B cell (primary cell): Measurements from ENCODE around the gene SSBP2. TPM values are rescaled to one million over a fixed set of nuclear protein-coding genes. Genes with fewer than 3 reads are reported as not detected.

Experiments
- ATAC-seq: fragments of 200-7000 bp; cut with Tn5 transposase; one replicate; pipeline ENCODE4 v1.10.0; 2021; ENCODE audit warnings: low read depth, mild to moderate bottlenecking, moderate number of reproducible peaks, moderate library complexity
- CTCF ChIA-PET: fragments of 350-600 bp; sonication (Branson Sonifier 250); formaldehyde crosslinking; loops from one replicate; lab custom pipeline; 2021; ENCODE audit warnings: antibody characterized with exemption, inconsistent platforms; lab: Charles Lee
- POLR2A ChIA-PET: fragments of 350-600 bp; sonication (Branson Sonifier 250); formaldehyde crosslinking; loops from one replicate; lab custom pipeline; 2021; ENCODE audit warnings: antibody characterized with exemption; lab: Charles Lee
- DNase-seq: peaks from one replicate; pipeline ENCODE4 v3.0.0; 2013
- H2AFZ ChIP-seq: 2 replicates; pipeline ENCODE4 v1.6.1; 2012; ENCODE audit warnings: mild to moderate bottlenecking, low read depth, low read length; ENCODE audit not compliant: insufficient read depth, poor library complexity, severe bottlenecking
- H3K27ac ChIP-seq, 2 donors: 1 replicate in 1 of 2; 2 replicates in 1 of 2; pipeline ENCODE4 v1.5.1; 2012 to 2013; ENCODE audit warnings: low read length in 2 of 2, mild to moderate bottlenecking in 2 of 2, moderate library complexity in 1 of 2
- H3K27me3 ChIP-seq, 4 experiments: fragments of 200-600 bp in 1 of 4; sonication (generic) in 1 of 4; replicated peaks in 1 of 4; 1 replicate in 2 of 4; 2 replicates in 2 of 4; pipeline versions ENCODE4 v1.6.1 to v1.7.0; 2013 to 2016; ENCODE audit warnings: low read length in 3 of 4, mild to moderate bottlenecking in 2 of 4, mixed read lengths in 1 of 4, moderate library complexity in 1 of 4; ENCODE audit not compliant: insufficient read depth in 4 of 4, control insufficient read depth in 3 of 4; ENCODE audit errors: control extremely low read depth in 1 of 4
- H3K36me3 ChIP-seq, 2 experiments: replicated peaks in 1 of 2; 1 replicate in 1 of 2; 2 replicates in 1 of 2; pipeline versions ENCODE4 v1.6.1 to v1.7.1; 2013; ENCODE audit warnings: low read length in 1 of 2; ENCODE audit not compliant: insufficient read depth in 2 of 2, control insufficient read depth in 1 of 2; ENCODE audit errors: control extremely low read depth in 1 of 2, extremely low read depth in 1 of 2
- H3K4me1 ChIP-seq, 2 donors: fragments of 200-600 bp in 1 of 2; sonication (generic) in 1 of 2; 1 replicate in 1 of 2; 2 replicates in 1 of 2; pipeline versions ENCODE4 v1.5.1 to v1.6.1; 2013 to 2017; ENCODE audit warnings: low read length in 2 of 2; ENCODE audit not compliant: control insufficient read depth in 2 of 2, insufficient read depth in 2 of 2
- H3K4me2 ChIP-seq: replicated peaks from 2 replicates; pipeline ENCODE3; 2012; ENCODE audit warnings: mild to moderate bottlenecking, low read depth, low read length; ENCODE audit not compliant: poor library complexity, severe bottlenecking
- H3K4me3 ChIP-seq, 5 experiments: fragments of 200-600 bp in 1 of 5; sonication (generic) in 1 of 5; 1 replicate in 3 of 5; 2 replicates in 2 of 5; pipeline versions ENCODE4 v1.5.1 to v1.7.0; 2011 to 2016; ENCODE audit warnings: low read length in 4 of 5, mild to moderate bottlenecking in 4 of 5, low read depth in 2 of 5, control low read depth in 1 of 5, moderate library complexity in 1 of 5; ENCODE audit not compliant: insufficient read depth in 1 of 5; ENCODE audit errors: control extremely low read depth in 1 of 5, extremely low read depth in 1 of 5
- H3K79me2 ChIP-seq: fragments of 200-600 bp; sonication (generic); one replicate; pipeline ENCODE4 v1.6.0; 2016; ENCODE audit warnings: low read length; ENCODE audit not compliant: control insufficient read depth, insufficient read depth
- H3K9ac ChIP-seq: fragments of 200-600 bp; sonication (generic); 2 replicates; pipeline ENCODE4 v1.6.1; 2017; ENCODE audit warnings: mild to moderate bottlenecking, low read length, moderate library complexity
- H3K9me3 ChIP-seq, 3 donors: one replicate each; pipeline versions ENCODE4 v1.6.1 to v1.7.1; 2013; ENCODE audit warnings: low read length in 2 of 3; ENCODE audit not compliant: control insufficient read depth in 2 of 3, insufficient read depth in 1 of 3; ENCODE audit errors: control extremely low read depth in 1 of 3
- H4K20me1 ChIP-seq: 2 replicates; pipeline ENCODE4 v1.6.0; 2012; ENCODE audit warnings: mild to moderate bottlenecking, low read length; ENCODE audit not compliant: insufficient read depth, control insufficient read depth, poor library complexity, severe bottlenecking
- H3K27ac Mint-ChIP-seq: one replicate; pipeline ENCODE4 v1.8.0; 2021; ENCODE audit warnings: mixed read lengths
- H3K27me3 Mint-ChIP-seq: one replicate; pipeline ENCODE4 v1.8.0; 2021; ENCODE audit warnings: mixed read lengths
- H3K4me1 Mint-ChIP-seq: one replicate; pipeline ENCODE4 v1.8.0; 2021; ENCODE audit warnings: mixed read lengths
- H3K4me3 Mint-ChIP-seq: one replicate; pipeline ENCODE4 v1.8.0; 2021; ENCODE audit warnings: mixed read lengths
- H3K9me3 Mint-ChIP-seq: one replicate; pipeline ENCODE4 v1.8.0; 2022; ENCODE audit warnings: mixed read lengths; ENCODE audit not compliant: insufficient read depth
- CTCF ChIP-seq: fragments of 200-600 bp; IDR thresholded peaks from one replicate; pipeline ENCODE4 v1.8.0; 2022; ENCODE audit warnings: antibody characterized with exemption, mild to moderate bottlenecking
- EZH2 ChIP-seq: IDR thresholded peaks from 2 replicates; pipeline ENCODE4 v1.6.1; 2012; ENCODE audit warnings: borderline replicate concordance, low read depth, mild to moderate bottlenecking, moderate library complexity, low read length; ENCODE audit not compliant: insufficient read depth, poor library complexity, severe bottlenecking
- WGBS: methylation state at CpG from one replicate; pipeline ENCODE4 v1.1.5; 2013; ENCODE audit warnings: missing lambda C conversion rate; ENCODE audit not compliant: insufficient coverage; 5-methylcytosine and 5-hydroxymethylcytosine counted together
- intact Hi-C: fragments of 100-400 bp; cut with micrococcal nuclease; formaldehyde crosslinking; loops from one replicate; pipeline ENCODE4 v1.10.0; 2022
- polyA plus RNA-seq: library from polyadenylated mRNA; depleted of rRNA; stranded (reverse); fragments of >200 nt; gene quantifications from 2 replicates; pipeline ENCODE4 v1.2.3, GENCODE V29; 2012
- total RNA-seq, 2 donors: library from RNA; stranded (reverse); fragments of 120-200 nt in 1 of 2; gene quantifications; 1 replicate in 1 of 2; 2 replicates in 1 of 2; pipeline versions ENCODE4 v1.2.3 to v1.2.4, GENCODE V29; 2013 to 2022

SSBP2 gene
- total and polyA plus RNA-seq, 2 donors (not counting 1 experiment from before 2014, with no cell fraction given) = 40.9 to 49.6 TPM

GRCh38 chr5:81778642-81779041 lies 27.7 kb upstream of the SSBP2 start:
- intact Hi-C loops = loop anchor here (1.0 to 2.0 kb wide), 2 partner anchors 27 to 194 kb away; partner anchors contain the start of genes ATG10 and SSBP2
- Histone ChIP-seq H3K9ac (peak overlapping the region; percentile 68), H3K79me2 (no peaks in the 10 kb centered on the region), H4K20me1 (no peaks in the 10 kb centered on the region), H3K4me1 (peaks cover 13 to 17% of the 10 kb centered on the region in 2 donors), H3K36me3 (no peaks in the 10 kb centered on the region), H3K4me2 (peak overlapping the region; percentile 79), H3K27me3 (no peaks in the 10 kb centered on the region), H3K4me3 (peak overlapping the region; percentile 24 to 75 (median 50)), H2AFZ (peak overlapping the region; percentile 97), H3K9me3 (no peaks in the 10 kb centered on the region), H3K27ac (peak overlapping the region; percentile 71 to 86)
- CTCF ChIA-PET = interaction anchor here (0.7 to 1.9 kb wide), 3 partner anchors 23 to 272 kb away, joined by 3 to 6 read pairs (median 5); no protein-coding TSS in a partner anchor
- no peak for DNase-seq
- TF ChIP-seq CTCF (no peak), EZH2 (no peak)
- no peak for ATAC-seq
- Mint-ChIP-seq H3K27ac (peak overlapping the region; percentile 94), H3K9me3 (no peaks in the 10 kb centered on the region), H3K4me1 (peaks cover 21% of the 10 kb centered on the region), H3K4me3 (peak overlapping the region; percentile 86), H3K27me3 (no peaks in the 10 kb centered on the region)
- WGBS = 52% methylated on average over 2 of the region's 3 CpGs
- POLR2A ChIA-PET = interaction anchor here (0.6 to 1.8 kb wide), 3 partner anchors 20 to 74 kb away, joined by 3 to 8 read pairs (median 5); partner anchors contain the start of gene SSBP2

- H4K20me1 ChIP-seq = no peaks in the 10 kb centered on the region
- Mint-ChIP-seq H3K4me1 (peaks cover 21% of the 10 kb centered on the region), H3K9me3 (no peaks in the 10 kb centered on the region), H3K4me3 (no peak overlapping the region), H3K27me3 (no peaks in the 10 kb centered on the region), H3K27ac (no peak overlapping the region)
- H3K9ac ChIP-seq = no peak overlapping the region
- no peak overlapping the region for H3K4me2 ChIP-seq
- CTCF ChIA-PET = no interaction called here
- H3K4me3 ChIP-seq = no peak overlapping the region
- no peak overlapping the region for H2AFZ ChIP-seq
- no peaks in the 10 kb centered on the region for H3K27me3 ChIP-seq
- no peaks in the 10 kb centered on the region for H3K79me2 ChIP-seq
- POLR2A ChIA-PET = no interaction called here
- intact Hi-C loops = no loop called here
- no peak for DNase-seq
- H3K27ac ChIP-seq = no peak overlapping the region
- WGBS = 96% methylated on average over 4 of the region's 4 CpGs
- H3K9me3 ChIP-seq = no peaks in the 10 kb centered on the region
- no peak for ATAC-seq
- no peaks in the 10 kb centered on the region for H3K36me3 ChIP-seq
- H3K4me1 ChIP-seq = peaks cover 13 to 17% of the 10 kb centered on the region in 2 donors
- TF ChIP-seq EZH2 (no peak), CTCF (no peak)
Observed at GRCh38 chr5:81776258-81776657, 25.4 kb upstream of the SSBP2 start.
